Measurements from ENCODE around the gene PPM1E. TPM values are rescaled to one million over a fixed set of nuclear protein-coding genes. Genes with fewer than 3 reads are reported as not detected.
A peak's percentile ranks its signal among the peaks of the same experiment; 100 is the strongest.

Gene PPM1E
- total and polyA plus RNA-seq, 5 donors, result 0.78 to 2.6 (median 2.2) TPM

- WGBS, result 80% methylated on average over 7 of the region's 7 CpGs
- DNase-seq (no peak), ATAC-seq (no peak)
- Histone ChIP-seq H3K4me1 (ENCODE audit: control insufficient read depth, insufficient read depth, low read length) (no peaks in the 10 kb centered on the region), H3K27ac (ENCODE audit: low read length) (no peak overlapping the region), H3K9me3 (ENCODE audit: control insufficient read depth, low read length) (no peaks in the 10 kb centered on the region), H3K4me3 (ENCODE audit: low read length) (no peak overlapping the region), H3K27me3 (ENCODE audit: control insufficient read depth, insufficient read depth) (no peaks in the 10 kb centered on the region)
- intact Hi-C loops (cut with DNase I), result no loop called here
Observed at GRCh38 chr17:58997756-58998553, 242.3 kb downstream of the PPM1E start.

- DNase-seq, result no peak
- Histone ChIP-seq H3K9me3 (ENCODE audit: control insufficient read depth, low read length) (no peaks in the 10 kb centered on the region), H3K4me3 (ENCODE audit: low read length) (no peak overlapping the region), H3K4me1 (ENCODE audit: control insufficient read depth, insufficient read depth, low read length) (no peaks in the 10 kb centered on the region), H3K27ac (ENCODE audit: low read length) (no peak overlapping the region), H3K27me3 (ENCODE audit: control insufficient read depth, insufficient read depth) (no peaks in the 10 kb centered on the region)
- no peak for ATAC-seq
- intact Hi-C loops (cut with DNase I), result no loop called here
- WGBS, result 83% methylated on average over 4 of the region's 4 CpGs
Observed at GRCh38 chr17:58998871-58999270, 243.2 kb downstream of the PPM1E start.

GRCh38 chr17:58999500-58999899 is 243.8 kb downstream of the PPM1E start:
- intact Hi-C loops (cut with DNase I), result no loop called here
- 95% methylated on average over 1 of the region's 1 CpG for WGBS
- Histone ChIP-seq H3K27ac (ENCODE audit: low read length) (no peak overlapping the region), H3K9me3 (ENCODE audit: control insufficient read depth, low read length) (no peaks in the 10 kb centered on the region), H3K27me3 (ENCODE audit: control insufficient read depth, insufficient read depth) (no peaks in the 10 kb centered on the region), H3K4me1 (ENCODE audit: control insufficient read depth, insufficient read depth, low read length) (no peaks in the 10 kb centered on the region), H3K4me3 (ENCODE audit: low read length) (no peak overlapping the region)
- ATAC-seq (no peak), DNase-seq (no peak)

GRCh38 chr17:59000022-59000421 is 244.4 kb downstream of the PPM1E start:
- H3K4me1 ChIP-seq (ENCODE audit: control insufficient read depth, insufficient read depth, low read length), result no peaks in the 10 kb centered on the region
- no peak overlapping the region for H3K4me3 ChIP-seq (ENCODE audit: low read length)
- no peak overlapping the region for H3K27ac ChIP-seq (ENCODE audit: low read length)
- H3K9me3 ChIP-seq (ENCODE audit: control insufficient read depth, low read length), result no peaks in the 10 kb centered on the region
- no peaks in the 10 kb centered on the region for H3K27me3 ChIP-seq (ENCODE audit: control insufficient read depth, insufficient read depth)
- ATAC-seq (no peak), DNase-seq (no peak)
- intact Hi-C loops (cut with DNase I), result loop anchor here in 2 of 4 donors (5.0 to 10.0 kb wide), 3 partner anchors 285 to 475 kb away; no protein-coding TSS in a partner anchor
- WGBS, result 95% methylated on average over 1 of the region's 1 CpG

GRCh38 chr17:59001158-59001814 is 245.6 kb downstream of the PPM1E start:
- no peak overlapping the region for H3K4me3 ChIP-seq (ENCODE audit: low read length)
- no peak overlapping the region for H3K27ac ChIP-seq (ENCODE audit: low read length)
- no peaks in the 10 kb centered on the region for H3K9me3 ChIP-seq (ENCODE audit: control insufficient read depth, low read length)
- intact Hi-C loops (cut with DNase I), result loop anchor here in 2 of 4 donors (5.0 to 10.0 kb wide), 3 partner anchors 286 to 476 kb away; no protein-coding TSS in a partner anchor
- peak; percentile 67 to 90 for ATAC-seq
- no peaks in the 10 kb centered on the region for H3K4me1 ChIP-seq (ENCODE audit: control insufficient read depth, insufficient read depth, low read length)
- no peaks in the 10 kb centered on the region for H3K27me3 ChIP-seq (ENCODE audit: control insufficient read depth, insufficient read depth)
- peak; percentile 40 to 63 (median 61) for DNase-seq
- 50% methylated on average over 10 of the region's 10 CpGs for WGBS

GRCh38 chr17:59002126-59002525 is 246.5 kb downstream of the PPM1E start:
- no peak for ATAC-seq
- WGBS, result 79% methylated on average over 3 of the region's 3 CpGs
- Histone ChIP-seq H3K4me1 (ENCODE audit: control insufficient read depth, insufficient read depth, low read length) (no peaks in the 10 kb centered on the region), H3K27me3 (ENCODE audit: control insufficient read depth, insufficient read depth) (no peaks in the 10 kb centered on the region), H3K27ac (ENCODE audit: low read length) (peak overlapping the region; percentile 27), H3K9me3 (ENCODE audit: control insufficient read depth, low read length) (no peaks in the 10 kb centered on the region), H3K4me3 (ENCODE audit: low read length) (no peak overlapping the region)
- intact Hi-C loops (cut with DNase I), result loop anchor here in 2 of 4 donors (5.0 to 10.0 kb wide), 3 partner anchors 287 to 477 kb away; no protein-coding TSS in a partner anchor
- DNase-seq, result no peak

GRCh38 chr17:59002848-59003247 is 247.2 kb downstream of the PPM1E start:
- intact Hi-C loops (cut with DNase I), result loop anchor here in 2 of 4 donors (5.0 to 10.0 kb wide), 3 partner anchors 288 to 478 kb away; no protein-coding TSS in a partner anchor
- DNase-seq (no peak), ATAC-seq (no peak)
- Histone ChIP-seq H3K4me1 (ENCODE audit: control insufficient read depth, insufficient read depth, low read length) (no peaks in the 10 kb centered on the region), H3K27me3 (ENCODE audit: control insufficient read depth, insufficient read depth) (no peaks in the 10 kb centered on the region), H3K9me3 (ENCODE audit: control insufficient read depth, low read length) (no peaks in the 10 kb centered on the region), H3K4me3 (ENCODE audit: low read length) (no peak overlapping the region), H3K27ac (ENCODE audit: low read length) (no peak overlapping the region)
- 97% methylated on average over 2 of the region's 2 CpGs for WGBS

GRCh38 chr17:59003860-59004259 is 248.2 kb downstream of the PPM1E start:
- H3K27me3 ChIP-seq (ENCODE audit: control insufficient read depth, insufficient read depth), result no peaks in the 10 kb centered on the region
- H3K4me1 ChIP-seq (ENCODE audit: control insufficient read depth, insufficient read depth, low read length), result no peaks in the 10 kb centered on the region
- WGBS, result 94% methylated on average over 1 of the region's 1 CpG
- no peak overlapping the region for H3K27ac ChIP-seq (ENCODE audit: low read length)
- no peak overlapping the region for H3K4me3 ChIP-seq (ENCODE audit: low read length)
- DNase-seq, result no peak
- intact Hi-C loops (cut with DNase I), result loop anchor here in 3 of 4 donors (2.0 to 10.0 kb wide), 4 partner anchors 289 to 479 kb away; no protein-coding TSS in a partner anchor
- no peak for ATAC-seq
- H3K9me3 ChIP-seq (ENCODE audit: control insufficient read depth, low read length), result no peaks in the 10 kb centered on the region

GRCh38 chr17:59004338-59005111 is 248.9 kb downstream of the PPM1E start:
- no peaks in the 10 kb centered on the region for H3K27me3 ChIP-seq (ENCODE audit: control insufficient read depth, insufficient read depth)
- no peak overlapping the region for H3K4me3 ChIP-seq (ENCODE audit: low read length)
- intact Hi-C loops (cut with DNase I), result loop anchor here (2.0 to 10.0 kb wide), 7 partner anchors 290 to 487 kb away; no protein-coding TSS in a partner anchor
- DNase-seq, result peak; percentile 32 to 67 (median 53)
- H3K27ac ChIP-seq (ENCODE audit: low read length), result no peak overlapping the region
- peak; percentile 66 to 67 for ATAC-seq
- H3K4me1 ChIP-seq (ENCODE audit: control insufficient read depth, insufficient read depth, low read length), result no peaks in the 10 kb centered on the region
- 20% methylated on average over 4 of the region's 4 CpGs for WGBS
- no peaks in the 10 kb centered on the region for H3K9me3 ChIP-seq (ENCODE audit: control insufficient read depth, low read length)

GRCh38 chr17:59007995-59008394 is 252.3 kb downstream of the PPM1E start:
- Histone ChIP-seq H3K27me3 (ENCODE audit: control insufficient read depth, insufficient read depth) (no peaks in the 10 kb centered on the region), H3K4me1 (ENCODE audit: control insufficient read depth, insufficient read depth, low read length) (no peaks in the 10 kb centered on the region), H3K4me3 (ENCODE audit: low read length) (no peak overlapping the region), H3K9me3 (ENCODE audit: control insufficient read depth, low read length) (no peaks in the 10 kb centered on the region), H3K27ac (ENCODE audit: low read length) (no peak overlapping the region)
- ATAC-seq (peak; percentile 16 to 41), DNase-seq (no peak)
- 51% methylated on average over 2 of the region's 2 CpGs for WGBS
- intact Hi-C loops (cut with DNase I), result loop anchor here (5.0 to 10.0 kb wide), 6 partner anchors 293 to 491 kb away; no protein-coding TSS in a partner anchor

All from right cardiac atrium (tissue), 5 donors.